Esophagus muscularis mucosa (tissue), 3 donors: Measurements from ENCODE around the gene WWOX.

ENCODE experiments used
- CTCF ChIP-seq, 3 experiments: fragments of 200-600 bp in 2 of 3; fragments of 450-650 bp in 1 of 3; sonication (generic) in 2 of 3; IDR thresholded peaks; one replicate each; pipeline ENCODE4 v1.5.1; 2017 to 2019; ENCODE audit warnings: antibody characterized with exemption in 3 of 3, mild to moderate bottlenecking in 2 of 3, moderate library complexity in 1 of 3
- POLR2AphosphoS5 ChIP-seq, 2 donors: sonication (generic); formaldehyde crosslinking; IDR thresholded peaks; one replicate each; pipeline ENCODE4 v1.6.1; 2017; ENCODE audit warnings: antibody characterized with exemption in 2 of 2

GRCh38 chr16:79110242-79110641 is 1010.8 kb downstream of the WWOX start:
- no peak for TF ChIP-seq CTCF (IDR thresholded peaks at IDR 0.05)
- no peak for TF ChIP-seq POLR2AphosphoS5 (IDR thresholded peaks at IDR 0.05)
